ENCODE measurements around the gene MSH4.
"Not testable (repeated sequence)": the region's sequence is repeated elsewhere in the genome, so short reads cannot be mapped to it uniquely, and the experiment has no call there.

GRCh38 chr1:75757210-75757609 is 39.5 kb upstream of the MSH4 start:
- not testable (repeated sequence) for TF ChIP-seq POLR2A, CTCF (IDR thresholded peaks at IDR 0.05)

Data from heart left ventricle (tissue), 13 donors.